ENCODE data around the gene HOXB6.

DNA sequence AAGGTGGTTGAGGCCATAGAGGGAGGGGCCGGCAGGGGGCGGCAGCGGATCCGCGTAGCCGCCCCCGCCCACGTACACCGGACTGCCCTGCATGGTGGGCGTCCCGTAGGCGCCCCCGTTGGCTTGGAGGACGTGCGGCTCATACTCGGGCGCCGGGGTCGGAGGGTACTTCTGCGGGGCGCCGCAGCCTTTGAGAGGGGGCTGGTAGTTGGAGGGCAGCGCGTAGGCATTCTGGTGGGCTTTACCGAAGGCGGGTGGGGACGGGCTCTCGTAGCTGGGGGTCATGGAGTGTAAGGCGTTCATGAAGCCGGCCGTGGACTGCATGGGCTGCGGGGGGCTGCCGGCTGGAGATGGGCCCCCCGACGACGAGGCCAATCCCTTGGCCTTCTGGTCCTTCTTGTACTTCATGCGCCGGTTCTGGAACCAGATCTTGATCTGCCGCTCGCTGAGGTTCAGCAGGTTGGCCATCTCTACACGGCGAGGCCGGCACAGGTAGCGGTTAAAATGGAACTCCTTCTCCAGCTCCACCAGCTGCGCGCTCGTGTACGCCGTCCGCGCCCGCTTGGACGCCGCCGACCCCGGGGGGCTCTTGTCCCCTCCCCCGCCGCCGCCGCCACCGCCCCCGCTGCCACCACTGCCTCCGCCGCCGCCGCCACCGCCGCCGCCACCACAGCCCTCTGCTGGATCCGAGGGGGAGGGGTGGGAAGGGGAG is 54.1 kb downstream of the HOXB6 start:
- TF ChIP-seq, protein P1, sequence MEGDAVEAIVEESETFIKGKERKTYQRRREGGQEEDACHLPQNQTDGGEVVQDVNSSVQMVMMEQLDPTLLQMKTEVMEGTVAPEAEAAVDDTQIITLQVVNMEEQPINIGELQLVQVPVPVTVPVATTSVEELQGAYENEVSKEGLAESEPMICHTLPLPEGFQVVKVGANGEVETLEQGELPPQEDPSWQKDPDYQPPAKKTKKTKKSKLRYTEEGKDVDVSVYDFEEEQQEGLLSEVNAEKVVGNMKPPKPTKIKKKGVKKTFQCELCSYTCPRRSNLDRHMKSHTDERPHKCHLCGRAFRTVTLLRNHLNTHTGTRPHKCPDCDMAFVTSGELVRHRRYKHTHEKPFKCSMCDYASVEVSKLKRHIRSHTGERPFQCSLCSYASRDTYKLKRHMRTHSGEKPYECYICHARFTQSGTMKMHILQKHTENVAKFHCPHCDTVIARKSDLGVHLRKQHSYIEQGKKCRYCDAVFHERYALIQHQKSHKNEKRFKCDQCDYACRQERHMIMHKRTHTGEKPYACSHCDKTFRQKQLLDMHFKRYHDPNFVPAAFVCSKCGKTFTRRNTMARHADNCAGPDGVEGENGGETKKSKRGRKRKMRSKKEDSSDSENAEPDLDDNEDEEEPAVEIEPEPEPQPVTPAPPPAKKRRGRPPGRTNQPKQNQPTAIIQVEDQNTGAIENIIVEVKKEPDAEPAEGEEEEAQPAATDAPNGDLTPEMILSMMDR (IDR thresholded peaks at IDR 0.05): no peak
- no peak for TF ChIP-seq POLR2A (IDR thresholded peaks at IDR 0.05)
